ENCODE measurements around the gene PDE8A. TPM values are rescaled to one million over a fixed set of nuclear protein-coding genes. Genes with fewer than 3 reads are reported as not detected.

PDE8A gene
- total RNA-seq, 1 experiment from 2014 or later = 65.9 TPM

- Mint-ChIP-seq H3K4me1 (ENCODE audit: low read depth, unreplicated experiment) (peaks cover 80% of the 10 kb centered on the region), H3K27ac (ENCODE audit: unreplicated experiment) (peak overlapping the region; percentile 28)
- intact Hi-C loops (cut with micrococcal nuclease; ENCODE audit: unreplicated experiment) = loop anchor here (2.0 kb wide), 1 partner anchor 36 kb away; no protein-coding TSS in a partner anchor
Observed at GRCh38 chr15:85029221-85029620, 47.6 kb downstream of the PDE8A start.

GRCh38 chr15:85030301-85030929, 48.8 kb downstream of the PDE8A start:
- DNase-seq = no peak
- Mint-ChIP-seq H3K4me3 (ENCODE audit: low read depth, unreplicated experiment) (peak overlapping the region; percentile 24), H3K4me1 (ENCODE audit: low read depth, unreplicated experiment) (peaks cover 68% of the 10 kb centered on the region), H3K27me3 (ENCODE audit: unreplicated experiment) (no peaks in the 10 kb centered on the region), H3K36me3 (ENCODE audit: insufficient read depth, unreplicated experiment) (no peaks in the 10 kb centered on the region), H3K9me3 (ENCODE audit: low read depth, unreplicated experiment) (no peaks in the 10 kb centered on the region), H3K27ac (ENCODE audit: unreplicated experiment) (peak overlapping the region; percentile 72)
- TF ChIP-seq CTCF (IDR thresholded peaks at IDR 0.05; ENCODE audit: unreplicated experiment) = no peak
- intact Hi-C loops (cut with micrococcal nuclease; ENCODE audit: unreplicated experiment) = no loop called here
- no TSS peak for BruUV-seq (replicated peaks)
- CTCF ChIA-PET = interaction anchor here (0.6 to 2.3 kb wide), 6 partner anchors 8 to 111 kb away, joined by 3 to 5 read pairs (median 4); no protein-coding TSS in a partner anchor

More at GRCh38 chr15:85029221-85029620, 47.6 kb downstream of the PDE8A start:
- CTCF ChIA-PET = interaction anchor here (0.7 to 2.3 kb wide), 3 partner anchors 8 to 53 kb away, joined by 3 to 5 read pairs (median 3); no protein-coding TSS in a partner anchor
- H3K4me3 Mint-ChIP-seq (ENCODE audit: low read depth, unreplicated experiment) = no peak overlapping the region
- no peaks in the 10 kb centered on the region for H3K36me3 Mint-ChIP-seq (ENCODE audit: insufficient read depth, unreplicated experiment)
- DNase-seq = no peak
- TF ChIP-seq CTCF (IDR thresholded peaks at IDR 0.05; ENCODE audit: unreplicated experiment) = no peak
- H3K9me3 Mint-ChIP-seq (ENCODE audit: low read depth, unreplicated experiment) = no peaks in the 10 kb centered on the region
- H3K27me3 Mint-ChIP-seq (ENCODE audit: unreplicated experiment) = no peaks in the 10 kb centered on the region
- no TSS peak for BruUV-seq (replicated peaks)

GRCh38 chr15:85031086-85031943, 49.7 kb downstream of the PDE8A start:
- Mint-ChIP-seq H3K27ac (ENCODE audit: unreplicated experiment) (peak overlapping the region; percentile 14), H3K27me3 (ENCODE audit: unreplicated experiment) (no peaks in the 10 kb centered on the region), H3K4me1 (ENCODE audit: low read depth, unreplicated experiment) (peaks cover 68% of the 10 kb centered on the region), H3K4me3 (ENCODE audit: low read depth, unreplicated experiment) (peak overlapping the region; percentile 24), H3K36me3 (ENCODE audit: insufficient read depth, unreplicated experiment) (no peaks in the 10 kb centered on the region), H3K9me3 (ENCODE audit: low read depth, unreplicated experiment) (no peaks in the 10 kb centered on the region)
- intact Hi-C loops (cut with micrococcal nuclease; ENCODE audit: unreplicated experiment) = no loop called here
- no peak for TF ChIP-seq CTCF (IDR thresholded peaks at IDR 0.05; ENCODE audit: unreplicated experiment)
- BruUV-seq (replicated peaks) = no TSS peak
- CTCF ChIA-PET = interaction anchor here (0.8 to 2.3 kb wide), 6 partner anchors 10 to 111 kb away, joined by 3 to 5 read pairs (median 4); no protein-coding TSS in a partner anchor
- no peak for DNase-seq

- CTCF ChIA-PET = interaction anchor here (1.0 to 1.6 kb wide), 2 partner anchors 12 to 16 kb away, joined by 3 to 5 read pairs; no protein-coding TSS in a partner anchor
- Mint-ChIP-seq H3K4me3 (ENCODE audit: low read depth, unreplicated experiment) (no peak overlapping the region), H3K27ac (ENCODE audit: unreplicated experiment) (peak overlapping the region; percentile 14), H3K4me1 (ENCODE audit: low read depth, unreplicated experiment) (peaks cover 68% of the 10 kb centered on the region), H3K9me3 (ENCODE audit: low read depth, unreplicated experiment) (no peaks in the 10 kb centered on the region), H3K36me3 (ENCODE audit: insufficient read depth, unreplicated experiment) (no peaks in the 10 kb centered on the region), H3K27me3 (ENCODE audit: unreplicated experiment) (no peaks in the 10 kb centered on the region)
- intact Hi-C loops (cut with micrococcal nuclease; ENCODE audit: unreplicated experiment) = no loop called here
- BruUV-seq (replicated peaks) = no TSS peak
- TF ChIP-seq CTCF (IDR thresholded peaks at IDR 0.05; ENCODE audit: unreplicated experiment) = no peak
- DNase-seq = no peak
Observed at GRCh38 chr15:85031944-85032558, 50.4 kb downstream of the PDE8A start.

All from Calu3 (cell line).